ENCODE data around the gene ATG4D. TPM values are rescaled to one million over a fixed set of nuclear protein-coding genes. Genes with fewer than 3 reads are reported as not detected.
A peak's percentile ranks its signal among the peaks of the same experiment; 100 is the strongest.

ATG4D gene
- total RNA-seq, 1 donor from 2014 or later: 30.3 TPM

GRCh38 chr19:10510301-10510802 lies 33.4 kb upstream of the ATG4D start:
- H3K27me3 ChIP-seq (ENCODE audit: control insufficient read depth, insufficient read depth, low read length): no peaks in the 10 kb centered on the region
- TF ChIP-seq CTCF (IDR thresholded peaks at IDR 0.05; ENCODE audit: insufficient read depth, low read length, severe bottlenecking): peak; percentile 60
- no peak for FAIRE-seq
- H3K36me3 ChIP-seq (ENCODE audit: control insufficient read depth, insufficient read depth, low read length): peaks cover 10% of the 10 kb centered on the region
- H3K4me3 ChIP-seq (ENCODE audit: low read depth, low read length): no peak overlapping the region
- DNase-seq (ENCODE audit: low read depth): peak; percentile 84

- Histone ChIP-seq H3K27me3 (ENCODE audit: control insufficient read depth, insufficient read depth, low read length) (no peaks in the 10 kb centered on the region), H3K4me3 (ENCODE audit: low read depth, low read length) (no peak overlapping the region), H3K36me3 (ENCODE audit: control insufficient read depth, insufficient read depth, low read length) (peaks cover 10% of the 10 kb centered on the region)
- no peak for FAIRE-seq
- TF ChIP-seq CTCF (IDR thresholded peaks at IDR 0.05; ENCODE audit: insufficient read depth, low read length, severe bottlenecking): no peak
- no peak for DNase-seq (ENCODE audit: low read depth)
These were observed 30.5 kb upstream of the ATG4D start for GRCh38 chr19:10513223-10513622.

GRCh38 chr19:10514211-10515145 lies 29.2 kb upstream of the ATG4D start:
- no peak overlapping the region for H3K4me3 ChIP-seq (ENCODE audit: low read depth, low read length)
- TF ChIP-seq CTCF (IDR thresholded peaks at IDR 0.05; ENCODE audit: insufficient read depth, low read length, severe bottlenecking): no peak
- H3K27me3 ChIP-seq (ENCODE audit: control insufficient read depth, insufficient read depth, low read length): no peaks in the 10 kb centered on the region
- FAIRE-seq (no peak), DNase-seq (ENCODE audit: low read depth) (no peak)
- H3K36me3 ChIP-seq (ENCODE audit: control insufficient read depth, insufficient read depth, low read length): peaks cover 10% of the 10 kb centered on the region

- DNase-seq (ENCODE audit: low read depth) (no peak), FAIRE-seq (no peak)
- Histone ChIP-seq H3K4me3 (ENCODE audit: low read depth, low read length) (peak overlapping the region; percentile 77), H3K36me3 (ENCODE audit: control insufficient read depth, insufficient read depth, low read length) (peaks cover 10% of the 10 kb centered on the region), H3K27me3 (ENCODE audit: control insufficient read depth, insufficient read depth, low read length) (no peaks in the 10 kb centered on the region)
- TF ChIP-seq CTCF (IDR thresholded peaks at IDR 0.05; ENCODE audit: insufficient read depth, low read length, severe bottlenecking): no peak
These were observed 27.7 kb upstream of the ATG4D start for GRCh38 chr19:10516064-10516385.

- no peaks in the 10 kb centered on the region for H3K27me3 ChIP-seq (ENCODE audit: control insufficient read depth, insufficient read depth, low read length)
- FAIRE-seq (peak; percentile 72), DNase-seq (ENCODE audit: low read depth) (peak; percentile 58)
- H3K36me3 ChIP-seq (ENCODE audit: control insufficient read depth, insufficient read depth, low read length): peaks cover 10% of the 10 kb centered on the region
- no peak for TF ChIP-seq CTCF (IDR thresholded peaks at IDR 0.05; ENCODE audit: insufficient read depth, low read length, severe bottlenecking)
- peak overlapping the region; percentile 77 for H3K4me3 ChIP-seq (ENCODE audit: low read depth, low read length)
These were observed 26.9 kb upstream of the ATG4D start for GRCh38 chr19:10516671-10517286.
